ENCODE results near the gene REST. TPM values are rescaled to one million over a fixed set of nuclear protein-coding genes. Genes with fewer than 3 reads are reported as not detected.

The REST gene
- total and polyA plus RNA-seq, 8 donors, result 3.1 to 79.7 (median 37.1) TPM

DNA sequence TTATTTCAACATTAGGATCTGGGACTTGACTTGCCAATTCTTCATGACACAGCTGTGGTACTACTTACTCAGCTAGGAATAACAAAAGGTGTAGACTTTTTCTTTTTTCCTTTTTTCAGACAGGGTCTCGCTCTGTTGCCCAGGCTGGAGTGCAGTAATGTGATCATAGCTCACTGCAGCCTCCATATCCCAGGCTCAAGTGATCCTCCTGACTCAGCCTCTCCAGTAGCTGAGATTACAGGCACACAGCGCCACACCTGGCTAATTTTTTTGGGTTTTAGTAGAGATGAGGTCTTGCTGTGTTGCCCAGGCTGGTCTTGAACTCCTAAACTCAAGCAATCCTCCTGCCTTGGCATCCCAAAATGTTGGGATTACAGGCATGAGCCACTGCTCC lies 53.4 kb downstream of the REST start:
- Histone ChIP-seq H3K27me3 (no peaks in the 10 kb centered on the region), H3K9me3 (no peaks in the 10 kb centered on the region), H3K4me1 (peaks cover 0 to 6% (median 2%) of the 10 kb centered on the region in 4 donors), H3K4me3 (no peak overlapping the region), H3K27ac (no peak overlapping the region), H3K36me3 (peaks cover 36 to 58% (median 57%) of the 10 kb centered on the region in 4 donors)
- 94 to 100% (median 95%) methylated on average over 2 of the region's 2 CpGs for WGBS, 5 donors
- TF ChIP-seq POLR2A (IDR thresholded peaks at IDR 0.05) (no peak), POLR2AphosphoS5 (IDR thresholded peaks at IDR 0.05) (no peak), EP300 (IDR thresholded peaks at IDR 0.05) (no peak)
- TF ChIP-seq, protein P1, sequence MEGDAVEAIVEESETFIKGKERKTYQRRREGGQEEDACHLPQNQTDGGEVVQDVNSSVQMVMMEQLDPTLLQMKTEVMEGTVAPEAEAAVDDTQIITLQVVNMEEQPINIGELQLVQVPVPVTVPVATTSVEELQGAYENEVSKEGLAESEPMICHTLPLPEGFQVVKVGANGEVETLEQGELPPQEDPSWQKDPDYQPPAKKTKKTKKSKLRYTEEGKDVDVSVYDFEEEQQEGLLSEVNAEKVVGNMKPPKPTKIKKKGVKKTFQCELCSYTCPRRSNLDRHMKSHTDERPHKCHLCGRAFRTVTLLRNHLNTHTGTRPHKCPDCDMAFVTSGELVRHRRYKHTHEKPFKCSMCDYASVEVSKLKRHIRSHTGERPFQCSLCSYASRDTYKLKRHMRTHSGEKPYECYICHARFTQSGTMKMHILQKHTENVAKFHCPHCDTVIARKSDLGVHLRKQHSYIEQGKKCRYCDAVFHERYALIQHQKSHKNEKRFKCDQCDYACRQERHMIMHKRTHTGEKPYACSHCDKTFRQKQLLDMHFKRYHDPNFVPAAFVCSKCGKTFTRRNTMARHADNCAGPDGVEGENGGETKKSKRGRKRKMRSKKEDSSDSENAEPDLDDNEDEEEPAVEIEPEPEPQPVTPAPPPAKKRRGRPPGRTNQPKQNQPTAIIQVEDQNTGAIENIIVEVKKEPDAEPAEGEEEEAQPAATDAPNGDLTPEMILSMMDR (IDR thresholded peaks at IDR 0.05), result no peak
- DNase-seq, result no peak
- intact Hi-C loops (cut with DNase I; ENCODE audit: low total_unique reads), result no loop called here

DNA sequence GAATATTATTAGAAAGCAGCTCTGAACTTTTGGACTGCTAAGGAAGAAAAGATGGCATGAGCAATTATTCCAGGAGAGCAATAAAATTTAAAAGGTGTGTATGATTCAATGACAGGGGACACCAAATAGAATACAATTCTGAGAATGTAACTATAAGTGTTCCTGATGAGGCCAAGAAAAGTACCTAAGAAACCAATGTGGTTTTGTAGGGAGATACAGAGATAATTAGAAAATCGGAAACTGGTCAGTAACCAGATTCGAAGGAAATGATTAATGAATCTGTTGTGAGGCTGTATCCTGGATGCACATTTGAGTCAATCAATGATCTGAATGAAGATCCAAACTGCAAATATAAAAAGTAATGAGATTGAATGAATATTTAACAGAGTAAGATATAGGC lies 63.7 kb downstream of the REST start:
- DNase-seq, result no peak
- Histone ChIP-seq H3K27ac (no peak overlapping the region), H3K36me3 (peaks cover 44 to 83% (median 82%) of the 10 kb centered on the region in 4 donors), H3K4me3 (no peak overlapping the region), H3K27me3 (no peaks in the 10 kb centered on the region), H3K4me1 (peaks cover 15 to 23% (median 20%) of the 10 kb centered on the region in 4 donors), H3K9me3 (peaks cover 3 to 14% (median 8%) of the 10 kb centered on the region in 4 donors)
- TF ChIP-seq POLR2A (IDR thresholded peaks at IDR 0.05) (no peak), POLR2AphosphoS5 (IDR thresholded peaks at IDR 0.05) (no peak), EP300 (IDR thresholded peaks at IDR 0.05) (no peak)
- TF ChIP-seq, protein P1 (IDR thresholded peaks at IDR 0.05), result no peak
- WGBS, 5 donors, result 81 to 87% (median 87%) methylated on average over 2 of the region's 2 CpGs
- intact Hi-C loops (cut with DNase I; ENCODE audit: low total_unique reads), result no loop called here

DNA sequence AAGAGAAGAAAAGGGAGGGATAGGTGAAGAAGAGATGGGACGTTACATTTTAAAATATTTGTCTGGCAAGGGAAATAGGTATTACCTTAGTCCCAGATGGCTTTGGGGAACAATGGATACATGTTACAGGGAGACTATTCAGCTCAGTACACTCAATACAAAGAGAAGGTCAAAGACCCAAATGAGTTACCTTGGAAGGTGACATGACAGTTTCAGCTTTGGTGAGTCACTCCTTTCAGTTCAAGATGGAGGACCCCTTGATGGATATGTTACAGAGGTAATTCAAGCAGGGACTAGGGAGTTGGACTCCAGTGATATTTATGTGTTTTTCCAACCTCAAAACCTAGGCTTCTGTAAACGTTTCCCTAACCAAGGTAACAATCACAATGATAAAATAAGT lies 64.7 kb downstream of the REST start:
- peaks cover 41 to 73% (median 72%) of the 10 kb centered on the region in 4 donors for H3K36me3 ChIP-seq
- no peak for DNase-seq
- intact Hi-C loops (cut with DNase I; ENCODE audit: low total_unique reads), result no loop called here
- no peak overlapping the region for H3K27ac ChIP-seq
- WGBS, 5 donors, result 89 to 96% (median 95%) methylated on average over 2 of the region's 2 CpGs
- peaks cover 15 to 28% (median 24%) of the 10 kb centered on the region in 4 donors for H3K4me1 ChIP-seq
- TF ChIP-seq POLR2A (IDR thresholded peaks at IDR 0.05), result no peak
- no peak for TF ChIP-seq EP300 (IDR thresholded peaks at IDR 0.05)
- TF ChIP-seq POLR2AphosphoS5 (IDR thresholded peaks at IDR 0.05), result no peak
- TF ChIP-seq, protein P1 (IDR thresholded peaks at IDR 0.05), result no peak
- H3K27me3 ChIP-seq, result no peaks in the 10 kb centered on the region
- H3K9me3 ChIP-seq, result peaks cover 3 to 14% (median 8%) of the 10 kb centered on the region in 4 donors
- no peak overlapping the region for H3K4me3 ChIP-seq

DNA sequence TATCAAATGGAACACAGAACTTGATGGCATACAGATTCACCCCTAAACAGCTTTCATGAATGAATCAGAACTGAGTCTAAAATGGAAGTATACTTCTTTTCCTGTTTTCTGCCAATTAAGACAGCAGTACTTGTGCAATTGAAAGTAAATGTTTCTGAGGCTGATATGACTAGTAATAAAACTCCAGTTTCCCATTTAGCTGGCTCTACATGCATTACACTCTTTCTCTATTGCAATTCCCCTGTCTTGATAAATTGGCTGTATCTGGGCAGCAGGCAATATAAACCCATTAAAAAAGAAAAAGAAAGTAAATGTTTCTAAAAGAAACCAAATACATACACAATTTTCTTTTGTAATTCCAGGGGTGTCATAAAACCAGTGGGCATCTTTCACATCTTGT lies 65.1 kb downstream of the REST start:
- intact Hi-C loops (cut with DNase I; ENCODE audit: low total_unique reads), result no loop called here
- no peak for DNase-seq
- H3K9me3 ChIP-seq, result peaks cover 3 to 14% (median 8%) of the 10 kb centered on the region in 4 donors
- H3K4me3 ChIP-seq, result no peak overlapping the region
- H3K4me1 ChIP-seq, result peaks cover 15 to 29% (median 25%) of the 10 kb centered on the region in 4 donors
- peaks cover 41 to 69% (median 67%) of the 10 kb centered on the region in 4 donors for H3K36me3 ChIP-seq
- no peaks in the 10 kb centered on the region for H3K27me3 ChIP-seq
- no peak overlapping the region for H3K27ac ChIP-seq
- TF ChIP-seq EP300 (IDR thresholded peaks at IDR 0.05) (no peak), POLR2A (IDR thresholded peaks at IDR 0.05) (no peak), POLR2AphosphoS5 (IDR thresholded peaks at IDR 0.05) (no peak)
- TF ChIP-seq, protein P1 (IDR thresholded peaks at IDR 0.05), result no peak
